ENCODE measurements around the gene PFN3.

- TF ChIP-seq SMC3 (IDR thresholded peaks at IDR 0.05; ENCODE audit: low read depth, low read length): no peak
- no peak for TF ChIP-seq POLR2A (IDR thresholded peaks at IDR 0.05; ENCODE audit: low read depth, low read length)
- no peak for TF ChIP-seq CTCF (conservative IDR thresholded peaks at IDR 0.05; ENCODE audit: low read depth, low read length)
- no peak for TF ChIP-seq MAFK (IDR thresholded peaks at IDR 0.05; ENCODE audit: low read depth, low read length)
- TF ChIP-seq, protein P1, sequence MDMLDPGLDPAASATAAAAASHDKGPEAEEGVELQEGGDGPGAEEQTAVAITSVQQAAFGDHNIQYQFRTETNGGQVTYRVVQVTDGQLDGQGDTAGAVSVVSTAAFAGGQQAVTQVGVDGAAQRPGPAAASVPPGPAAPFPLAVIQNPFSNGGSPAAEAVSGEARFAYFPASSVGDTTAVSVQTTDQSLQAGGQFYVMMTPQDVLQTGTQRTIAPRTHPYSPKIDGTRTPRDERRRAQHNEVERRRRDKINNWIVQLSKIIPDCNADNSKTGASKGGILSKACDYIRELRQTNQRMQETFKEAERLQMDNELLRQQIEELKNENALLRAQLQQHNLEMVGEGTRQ (IDR thresholded peaks at IDR 0.05; ENCODE audit: low read depth, low read length): no peak
- TF ChIP-seq BHLHE40 (IDR thresholded peaks at IDR 0.05; ENCODE audit: low read depth, low read length): no peak
Measured at GRCh38 chr5:177365845-177366527, 34.5 kb downstream of the PFN3 start.

Measured in IMR-90 (cell line).